KOPT-K1 (cell line): ENCODE measurements around the gene HNRNPLL.

Source experiments
- H3K27ac ChIP-seq: fragments of 200-600 bp; sonication (generic); 2 replicates; pipeline ENCODE4 v1.5.1; 2016; ENCODE audit warnings: antibody characterized with exemption, mild to moderate bottlenecking, low read depth, low read length; ENCODE audit not compliant: poor library complexity, severe bottlenecking
- H3K36me3 ChIP-seq: fragments of 200-600 bp; sonication (generic); 2 replicates; pipeline ENCODE4 v1.5.1; 2017; ENCODE audit warnings: antibody characterized with exemption, mild to moderate bottlenecking, low read length, moderate library complexity; ENCODE audit not compliant: insufficient read depth
- H3K9me3 ChIP-seq: fragments of 200-600 bp; sonication (generic); 2 replicates; pipeline ENCODE4 v1.5.1; 2017; ENCODE audit warnings: antibody characterized with exemption, low read length, mild to moderate bottlenecking; ENCODE audit not compliant: insufficient read depth, poor library complexity, severe bottlenecking

The HNRNPLL gene

DNA sequence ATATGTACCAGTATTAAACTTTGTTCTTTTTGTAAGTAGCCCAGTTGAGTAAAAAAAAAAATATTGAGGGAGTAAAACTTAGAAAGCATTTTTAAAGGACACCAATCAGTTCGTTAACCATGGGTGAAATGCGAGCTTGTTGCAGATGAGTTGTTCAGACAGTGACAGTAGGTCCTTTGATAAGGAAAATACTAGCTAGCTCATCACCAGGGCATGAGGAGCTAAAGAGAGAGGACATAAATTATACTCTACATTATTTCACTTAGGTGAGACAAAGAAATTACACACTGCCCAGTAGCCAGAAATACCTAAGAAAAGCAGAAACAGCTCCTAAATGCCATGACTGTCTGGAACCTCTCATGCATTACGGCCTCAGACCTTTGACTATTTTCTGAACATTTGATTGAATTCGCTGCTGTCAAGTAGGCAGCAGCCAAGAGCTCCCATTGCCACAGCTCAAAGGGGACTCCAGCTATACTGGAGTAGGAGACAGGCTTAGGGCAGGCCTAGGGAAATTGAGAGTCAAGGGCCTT is 2.6 kb upstream of the HNRNPLL start:
- H3K27ac ChIP-seq = no peak overlapping the region
- H3K36me3 ChIP-seq = no peaks in the 10 kb centered on the region
- H3K9me3 ChIP-seq = no peaks in the 10 kb centered on the region

- H3K36me3 ChIP-seq = no peaks in the 10 kb centered on the region
- peak overlapping the region; percentile 93 for H3K27ac ChIP-seq
- H3K9me3 ChIP-seq = no peaks in the 10 kb centered on the region
These were observed 918 bp upstream of the HNRNPLL start for GRCh38 chr2:38603402-38604290.

DNA sequence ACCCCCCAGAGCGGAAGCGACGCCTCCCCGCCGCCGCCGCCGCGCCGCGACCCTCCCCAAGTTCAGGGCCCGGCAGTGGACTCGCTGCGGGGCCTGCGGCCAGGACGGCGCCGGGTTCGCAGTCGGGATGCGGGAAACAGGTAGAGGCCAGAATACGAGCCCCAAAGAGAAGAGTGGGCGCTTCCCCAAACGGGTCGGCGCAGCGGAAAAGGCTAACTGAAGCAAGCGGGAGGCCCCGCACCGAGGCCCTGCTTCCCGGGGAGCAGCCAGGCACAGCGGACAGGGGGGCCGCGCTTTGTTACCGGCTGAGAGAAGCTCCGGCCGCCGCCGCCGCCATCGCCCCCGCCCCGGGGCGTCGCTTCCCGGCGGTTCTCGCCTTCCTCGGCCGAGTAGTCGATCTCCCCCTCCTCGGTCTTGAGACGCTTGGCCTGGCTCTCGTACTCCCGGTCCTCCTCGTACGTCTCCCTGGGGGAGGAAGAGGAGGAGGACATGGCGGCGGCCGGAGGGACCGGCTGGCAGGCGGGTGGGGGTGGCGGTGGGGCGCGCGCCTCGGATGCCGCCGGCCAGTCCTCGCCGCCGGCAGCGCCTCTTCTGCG is 494 bp downstream of the HNRNPLL start:
- Histone ChIP-seq H3K36me3 (no peaks in the 10 kb centered on the region), H3K27ac (peak overlapping the region; percentile 93), H3K9me3 (no peaks in the 10 kb centered on the region)

DNA sequence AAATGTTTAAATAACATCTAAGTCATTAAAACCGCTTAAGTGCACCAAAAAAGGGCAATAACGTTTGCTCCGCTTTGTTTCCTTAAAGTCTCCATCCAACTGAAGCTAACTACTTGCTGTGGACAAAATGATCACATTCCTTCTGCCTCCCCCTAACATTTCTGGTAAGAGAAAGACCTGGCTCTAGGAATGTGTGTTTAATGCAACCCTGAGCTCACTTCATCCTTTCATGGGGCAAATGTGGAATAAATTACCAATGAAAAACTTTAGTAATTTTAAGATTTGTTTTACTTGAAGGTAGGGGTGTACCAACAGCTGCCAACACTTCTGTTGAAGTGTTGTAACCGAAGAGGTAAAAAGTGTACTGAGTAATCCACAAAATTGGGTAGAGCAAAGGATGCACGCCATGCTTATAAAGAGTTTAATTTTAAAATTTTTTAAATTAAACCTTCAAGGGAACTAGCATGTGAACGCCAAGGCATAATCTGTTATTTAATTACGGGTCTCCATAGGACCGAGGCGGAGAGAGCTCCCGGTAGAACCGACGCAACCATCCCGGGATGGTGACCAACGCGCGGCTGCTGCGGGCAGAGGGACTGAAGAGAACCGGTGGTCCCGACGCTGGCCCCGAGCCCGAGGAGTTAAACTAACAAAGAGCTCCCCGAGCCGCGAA is 1.1 kb downstream of the HNRNPLL start:
- no peaks in the 10 kb centered on the region for H3K36me3 ChIP-seq
- no peaks in the 10 kb centered on the region for H3K9me3 ChIP-seq
- H3K27ac ChIP-seq = peak overlapping the region; percentile 93

GRCh38 chr2:38600921-38601455 is 1.7 kb downstream of the HNRNPLL start:
- no peaks in the 10 kb centered on the region for H3K9me3 ChIP-seq
- peak overlapping the region; percentile 93 for H3K27ac ChIP-seq
- no peaks in the 10 kb centered on the region for H3K36me3 ChIP-seq

DNA sequence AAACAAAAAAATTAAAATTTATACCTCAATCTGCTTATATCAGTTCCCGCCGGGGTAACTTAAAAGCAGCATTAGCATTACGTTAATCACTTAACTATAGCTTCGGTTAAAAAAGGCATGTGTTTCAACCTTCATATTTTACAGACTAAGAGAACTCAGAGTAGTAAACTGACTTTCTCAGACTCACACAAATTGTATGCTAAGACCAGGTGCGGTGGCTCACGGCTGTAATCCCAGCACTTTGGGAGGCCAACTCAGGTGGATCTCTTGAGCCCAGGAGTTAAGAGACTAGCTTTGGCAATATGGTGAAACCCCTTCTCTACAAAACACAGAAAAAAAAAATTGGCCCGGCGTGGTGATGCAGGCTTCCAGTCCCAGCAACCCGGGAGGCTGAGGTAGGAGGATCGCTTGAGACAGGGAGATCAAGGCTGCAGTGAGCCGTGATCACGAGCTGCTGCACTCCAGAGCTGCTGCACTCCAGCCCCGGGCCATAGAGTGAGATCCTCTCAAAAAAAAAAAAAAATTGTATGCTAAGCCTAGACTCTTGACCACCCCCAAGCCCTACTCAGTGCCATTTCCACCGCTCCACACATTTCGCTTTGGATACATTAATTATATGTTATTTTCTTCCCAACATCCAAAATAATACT is 2.4 kb downstream of the HNRNPLL start:
- Histone ChIP-seq H3K9me3 (no peaks in the 10 kb centered on the region), H3K36me3 (no peaks in the 10 kb centered on the region), H3K27ac (peak overlapping the region; percentile 93)

GRCh38 chr2:38599706-38600105 is 3.0 kb downstream of the HNRNPLL start:
- H3K27ac ChIP-seq = peak overlapping the region; percentile 93
- H3K9me3 ChIP-seq = no peaks in the 10 kb centered on the region
- H3K36me3 ChIP-seq = 0 out of 2 replicates have a peak, but pooled peaks cover 3% of the 10 kb centered on the region

- Histone ChIP-seq H3K27ac (peak overlapping the region; percentile 11), H3K36me3 (0 out of 2 replicates have a peak, but pooled peaks cover 4% of the 10 kb centered on the region), H3K9me3 (no peaks in the 10 kb centered on the region)
These were observed 3.8 kb downstream of the HNRNPLL start for GRCh38 chr2:38598991-38599295.

DNA sequence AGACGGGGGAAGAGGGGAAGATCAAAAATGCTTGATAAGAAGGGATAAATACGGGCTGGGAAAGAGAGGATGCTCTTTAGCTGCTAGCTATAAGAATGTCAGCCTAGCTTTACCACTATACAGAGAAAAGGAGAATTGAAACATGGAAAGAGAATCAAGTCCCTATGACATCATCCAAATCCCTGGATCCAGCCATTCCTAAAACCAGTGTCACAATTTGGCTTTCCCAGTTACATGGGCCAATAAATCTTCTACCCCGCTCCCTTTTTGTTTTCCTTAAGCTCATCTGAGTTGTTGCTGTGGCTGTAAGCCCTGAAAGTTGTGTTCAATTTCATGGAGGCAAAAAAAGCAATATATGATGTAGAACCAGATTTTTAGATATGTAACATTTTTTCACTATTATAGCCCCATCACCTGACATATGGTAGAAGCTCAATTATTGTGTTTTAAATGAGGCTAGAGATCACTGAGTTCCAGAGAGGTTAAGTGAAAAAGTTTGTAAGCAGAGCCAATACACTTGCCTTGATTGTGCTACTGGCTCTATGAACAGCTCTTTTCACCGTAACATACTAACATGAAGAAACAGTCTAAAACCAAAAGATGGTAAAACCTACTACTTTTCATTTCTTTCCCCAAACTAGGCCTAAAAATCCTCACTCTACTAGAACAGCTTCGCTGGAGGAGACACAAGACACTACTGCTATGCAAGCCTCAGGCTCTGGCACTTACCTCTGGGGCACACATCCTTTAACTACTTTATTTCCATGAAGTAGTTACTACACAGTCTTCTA is 4.3 kb downstream of the HNRNPLL start:
- Histone ChIP-seq H3K27ac (peak overlapping the region; percentile 11), H3K36me3 (0 out of 2 replicates have a peak, but pooled peaks cover 4% of the 10 kb centered on the region), H3K9me3 (no peaks in the 10 kb centered on the region)

DNA sequence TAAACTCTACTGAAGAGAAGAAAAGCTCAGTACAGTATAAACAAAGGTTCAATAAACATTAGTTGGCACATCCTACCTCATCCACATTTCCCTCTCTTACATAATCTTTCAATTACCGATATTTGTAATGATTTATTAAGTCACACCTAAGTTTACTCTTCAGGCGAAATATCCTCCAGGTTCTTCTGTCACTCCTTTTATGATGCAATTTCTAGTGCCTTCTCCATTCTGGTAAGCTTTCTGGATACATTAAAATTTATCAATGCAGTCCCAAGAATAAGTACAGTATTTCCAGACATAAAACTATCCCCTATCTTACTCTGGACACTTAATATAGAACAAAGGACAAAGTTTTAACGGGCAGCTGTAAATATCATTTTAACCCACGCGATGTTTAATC is 5.6 kb downstream of the HNRNPLL start:
- Histone ChIP-seq H3K27ac (no peak overlapping the region), H3K9me3 (no peaks in the 10 kb centered on the region)

DNA sequence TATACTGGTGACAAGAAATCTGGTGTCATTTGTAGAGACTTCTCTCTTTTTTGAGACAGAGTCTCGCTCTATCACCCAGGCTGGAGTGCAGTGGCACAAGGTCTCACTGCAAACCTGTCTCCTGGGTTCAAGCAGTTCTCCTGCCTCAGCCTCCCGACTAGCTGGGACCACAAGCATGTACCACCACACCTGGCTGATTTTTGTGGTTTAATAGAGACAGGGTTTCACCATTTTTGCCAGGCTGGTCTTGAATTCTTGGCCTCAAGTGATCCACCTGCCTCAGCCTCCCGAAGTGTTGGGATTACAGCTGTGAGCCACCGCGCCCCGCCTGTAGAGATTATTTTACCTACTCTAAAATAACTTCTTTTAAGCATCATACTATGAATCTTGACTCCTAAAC is 6.5 kb downstream of the HNRNPLL start:
- Histone ChIP-seq H3K9me3 (no peaks in the 10 kb centered on the region), H3K27ac (no peak overlapping the region), H3K36me3 (peaks cover 9% of the 10 kb centered on the region)

More for the DNA sequence above, 5.6 kb downstream of the HNRNPLL start:
- 0 out of 2 replicates have a peak, but pooled peaks cover 4% of the 10 kb centered on the region for H3K36me3 ChIP-seq

DNA sequence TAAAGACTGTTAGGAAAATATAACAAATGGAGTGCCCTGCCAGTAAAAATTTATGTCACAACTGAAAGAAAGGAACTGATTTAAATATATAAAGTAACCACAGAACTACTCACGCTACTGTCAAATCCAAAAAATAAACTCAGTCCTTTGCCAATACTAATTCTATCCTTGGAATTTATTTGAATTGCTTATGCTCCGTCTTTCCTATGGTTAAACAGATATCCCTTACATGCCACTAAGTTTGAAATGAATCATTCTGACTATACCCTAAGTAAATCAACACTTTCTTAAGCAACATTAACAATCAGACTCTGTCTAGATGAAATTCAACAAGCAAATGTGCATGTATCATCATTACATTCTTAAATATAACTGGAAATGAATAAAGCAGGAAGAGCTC is 9.8 kb downstream of the HNRNPLL start:
- Histone ChIP-seq H3K27ac (no peak overlapping the region), H3K36me3 (peaks cover 33% of the 10 kb centered on the region), H3K9me3 (no peaks in the 10 kb centered on the region)

DNA sequence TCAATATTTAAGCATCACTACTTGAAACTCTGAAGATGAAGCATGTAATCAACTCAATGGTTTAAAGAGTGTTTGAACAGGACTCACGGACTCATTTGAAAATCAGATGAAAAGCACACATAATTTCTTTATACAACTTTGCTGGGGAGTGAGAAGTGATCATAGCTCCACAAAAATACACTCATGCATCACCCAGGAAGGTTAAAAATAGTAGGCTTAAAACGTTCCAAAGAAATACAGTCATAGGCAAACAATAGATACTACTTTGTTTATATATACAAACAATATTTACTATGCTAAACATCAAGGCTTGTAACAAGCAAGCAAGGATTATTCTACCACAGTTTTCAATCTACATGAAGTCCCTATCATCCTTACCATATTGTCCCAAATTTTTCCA is 11.6 kb downstream of the HNRNPLL start:
- Histone ChIP-seq H3K36me3 (peaks cover 51% of the 10 kb centered on the region), H3K27ac (no peak overlapping the region), H3K9me3 (no peaks in the 10 kb centered on the region)

DNA sequence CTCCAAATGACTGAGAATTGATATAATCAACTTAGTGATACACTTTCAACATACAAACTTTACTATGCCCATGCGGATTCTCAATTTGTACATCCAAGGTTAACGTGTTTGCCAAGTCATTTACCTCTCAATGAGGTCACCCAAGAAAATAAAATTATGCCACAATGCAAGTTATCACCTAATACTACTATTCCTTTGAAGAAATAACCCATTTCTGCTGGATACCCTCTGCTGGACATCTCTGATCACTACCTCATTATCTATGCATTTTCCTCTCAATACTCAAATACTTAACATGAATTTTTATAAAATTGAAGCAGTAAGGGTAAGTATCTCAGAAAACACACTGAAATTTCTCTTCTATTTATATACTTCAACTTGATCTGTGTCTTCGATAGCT is 12.7 kb downstream of the HNRNPLL start:
- H3K27ac ChIP-seq = no peak overlapping the region
- H3K36me3 ChIP-seq = peaks cover 62% of the 10 kb centered on the region
- no peaks in the 10 kb centered on the region for H3K9me3 ChIP-seq
